ENCODE results near the gene PBX1. TPM values are rescaled to one million over a fixed set of nuclear protein-coding genes. Genes with fewer than 3 reads are reported as not detected.

The PBX1 gene
- total and polyA plus RNA-seq, 2 of the 4 experiments (the other 2 are of a cell fraction): 13.9 to 17.9 TPM

DNA sequence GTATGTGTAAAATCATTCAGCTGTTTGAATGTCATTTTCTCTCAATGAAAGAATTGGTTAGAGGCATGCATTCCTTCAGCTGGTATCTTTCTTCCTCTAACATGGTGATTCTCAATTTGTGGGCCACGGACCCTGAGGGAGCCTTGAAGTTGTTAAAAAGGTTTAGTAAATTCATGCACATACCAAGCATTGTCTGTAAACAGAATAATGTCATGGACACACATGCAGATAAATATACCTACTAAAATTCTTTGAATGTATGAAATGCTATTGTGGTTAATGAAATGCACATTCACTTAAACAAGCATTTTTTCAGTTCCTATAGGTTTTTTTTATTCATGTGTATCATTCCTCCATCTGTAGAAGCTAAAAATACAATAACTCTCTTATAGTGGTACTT, 65.4 kb downstream of the PBX1 start (continued):
- TF ChIP-seq, protein P1, sequence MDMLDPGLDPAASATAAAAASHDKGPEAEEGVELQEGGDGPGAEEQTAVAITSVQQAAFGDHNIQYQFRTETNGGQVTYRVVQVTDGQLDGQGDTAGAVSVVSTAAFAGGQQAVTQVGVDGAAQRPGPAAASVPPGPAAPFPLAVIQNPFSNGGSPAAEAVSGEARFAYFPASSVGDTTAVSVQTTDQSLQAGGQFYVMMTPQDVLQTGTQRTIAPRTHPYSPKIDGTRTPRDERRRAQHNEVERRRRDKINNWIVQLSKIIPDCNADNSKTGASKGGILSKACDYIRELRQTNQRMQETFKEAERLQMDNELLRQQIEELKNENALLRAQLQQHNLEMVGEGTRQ (IDR thresholded peaks at IDR 0.05; ENCODE audit: low read depth, low read length): no peak

DNA sequence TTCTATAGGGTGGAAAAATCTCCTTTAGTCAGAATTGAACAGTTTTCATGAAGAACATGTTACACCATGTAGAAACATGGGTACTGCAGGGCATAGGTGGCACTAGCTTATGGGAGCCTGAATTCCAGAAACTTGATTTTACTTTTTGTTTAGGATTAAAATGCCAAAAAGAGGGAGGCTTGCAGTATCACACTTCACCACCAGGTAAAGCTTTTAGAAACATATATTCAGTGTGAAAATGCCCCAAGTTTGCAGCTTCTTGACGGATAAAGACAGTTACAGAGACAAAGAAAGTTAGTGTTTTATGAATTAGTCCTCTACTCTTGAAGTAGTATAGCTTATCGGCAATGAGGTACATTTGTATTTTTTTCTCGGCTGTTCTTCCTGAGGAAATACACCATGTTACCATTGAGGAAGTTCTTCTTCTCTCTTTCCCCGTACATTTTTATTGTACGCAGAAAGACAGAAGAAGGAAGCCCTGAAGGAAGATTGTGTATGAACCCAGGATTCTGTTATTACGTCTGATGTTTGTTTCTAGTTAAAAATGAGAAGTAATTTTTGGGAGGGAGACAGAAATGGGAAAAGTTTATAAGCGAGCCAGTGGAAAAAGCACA, 66.1 kb downstream of the PBX1 start:
- H2BK120ac ChIP-seq (ENCODE audit: low read depth, low read length): no peak overlapping the region
- peaks cover 2% of the 10 kb centered on the region; the same call in 1 of the 2 replicates for H3K9me1 ChIP-seq (ENCODE audit: insufficient read depth, low read length)
- H2AK5ac ChIP-seq (ENCODE audit: low read depth, low read length): no peak overlapping the region
- H4K5ac ChIP-seq (ENCODE audit: low read depth, low read length): no peak overlapping the region
- no peak overlapping the region for H3K56ac ChIP-seq (ENCODE audit: extremely low read depth, insufficient read depth, low read length)
- H4K20me1 ChIP-seq (ENCODE audit: insufficient read depth, low read length): no peaks in the 10 kb centered on the region
- peaks cover 14% of the 10 kb centered on the region for H3K36me3 ChIP-seq (ENCODE audit: control insufficient read depth, insufficient read depth, low read length)
- H3K27me3 ChIP-seq (ENCODE audit: control insufficient read depth, insufficient read depth, low read length): no peaks in the 10 kb centered on the region
- POLR2A ChIA-PET (ENCODE audit: unreplicated experiment): no interaction called here
- no peak overlapping the region for H3K23ac ChIP-seq (ENCODE audit: low read depth, low read length)
- no peak overlapping the region for H3K9ac ChIP-seq (ENCODE audit: low read depth, low read length)
- dilution Hi-C loops (cut with HindIII; ENCODE audit: low sequenced_read_pairs, unreplicated experiment): no loop called here
- DNase-seq (no peak), ATAC-seq (ENCODE audit: low read depth) (0 out of 2 replicates have a peak, but pooled peaks have one; percentile 42)
- H2BK20ac ChIP-seq (ENCODE audit: low read depth, low read length): no peak overlapping the region
- in situ Hi-C loops (cut with MboI; ENCODE audit: low sequenced_read_pairs): no loop called here
- H2BK5ac ChIP-seq (ENCODE audit: low read depth, low read length, poor library complexity, severe bottlenecking): no peak overlapping the region
- peak; percentile 24; the same call in 1 of the 2 replicates for TF ChIP-seq RAD21 (IDR thresholded peaks at IDR 0.05; ENCODE audit: low read length)
- no peak for TF ChIP-seq CEBPB (IDR thresholded peaks at IDR 0.05; ENCODE audit: low read depth, low read length)
- TF ChIP-seq FOS (IDR thresholded peaks at IDR 0.05; ENCODE audit: low read depth, low read length): no peak
- TF ChIP-seq, protein P2, sequence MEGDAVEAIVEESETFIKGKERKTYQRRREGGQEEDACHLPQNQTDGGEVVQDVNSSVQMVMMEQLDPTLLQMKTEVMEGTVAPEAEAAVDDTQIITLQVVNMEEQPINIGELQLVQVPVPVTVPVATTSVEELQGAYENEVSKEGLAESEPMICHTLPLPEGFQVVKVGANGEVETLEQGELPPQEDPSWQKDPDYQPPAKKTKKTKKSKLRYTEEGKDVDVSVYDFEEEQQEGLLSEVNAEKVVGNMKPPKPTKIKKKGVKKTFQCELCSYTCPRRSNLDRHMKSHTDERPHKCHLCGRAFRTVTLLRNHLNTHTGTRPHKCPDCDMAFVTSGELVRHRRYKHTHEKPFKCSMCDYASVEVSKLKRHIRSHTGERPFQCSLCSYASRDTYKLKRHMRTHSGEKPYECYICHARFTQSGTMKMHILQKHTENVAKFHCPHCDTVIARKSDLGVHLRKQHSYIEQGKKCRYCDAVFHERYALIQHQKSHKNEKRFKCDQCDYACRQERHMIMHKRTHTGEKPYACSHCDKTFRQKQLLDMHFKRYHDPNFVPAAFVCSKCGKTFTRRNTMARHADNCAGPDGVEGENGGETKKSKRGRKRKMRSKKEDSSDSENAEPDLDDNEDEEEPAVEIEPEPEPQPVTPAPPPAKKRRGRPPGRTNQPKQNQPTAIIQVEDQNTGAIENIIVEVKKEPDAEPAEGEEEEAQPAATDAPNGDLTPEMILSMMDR (conservative IDR thresholded peaks at IDR 0.05; ENCODE audit: low read depth, low read length): peak; percentile 38
- BruUV-seq (replicated peaks): no TSS peak
- CTCF ChIA-PET: interaction anchor here (0.6 to 1.5 kb wide), 7 partner anchors 9 to 171 kb away, joined by 3 to 4 read pairs (median 3); no protein-coding TSS in a partner anchor
- no CpG with 5 or more reads among the region's 7 CpGs for WGBS, 2 experiments (ENCODE audit: extremely low coverage in 2 of 2, insufficient read length in 1 of 2)
- no peak overlapping the region for H3K4ac ChIP-seq (ENCODE audit: low read depth, low read length)
- H3K4me3 ChIP-seq (ENCODE audit: insufficient read depth, low read depth, low read length): no peak overlapping the region
- H3K79me1 ChIP-seq (ENCODE audit: low read depth in 1 of 2, low read length in 2 of 2): peaks cover 3 to 11% of the 10 kb centered on the region in 2 experiments; a peak in 2 of 4 replicates
- no peak overlapping the region for H4K8ac ChIP-seq (ENCODE audit: low read depth in 2 of 2, low read length in 2 of 2)
- intact Hi-C loops (cut with micrococcal nuclease): loop anchor here (5.0 kb wide), 1 partner anchor 803 kb away; no protein-coding TSS in a partner anchor
- H3K27ac ChIP-seq (ENCODE audit: insufficient read depth, low read length): no peak overlapping the region
- no peak overlapping the region for H2AFZ ChIP-seq (replicated peaks; ENCODE audit: low read length, poor library complexity)
- H3K4me1 ChIP-seq (ENCODE audit: control insufficient read depth, insufficient read depth, low read length): peaks cover 7% of the 10 kb centered on the region; the same call in 1 of the 2 replicates
- H3K9me3 ChIP-seq (ENCODE audit: control insufficient read depth, insufficient read depth, low read length): no peaks in the 10 kb centered on the region
- H3K18ac ChIP-seq (ENCODE audit: low read depth, low read length): no peak overlapping the region
- no peak overlapping the region for H3K4me2 ChIP-seq (ENCODE audit: low read depth, low read length)
- no peak overlapping the region; the same call in 1 of the 2 replicates for H4K91ac ChIP-seq (ENCODE audit: insufficient read depth, low read depth, low read length)
- no peak overlapping the region for H2BK15ac ChIP-seq (ENCODE audit: low read depth, low read length)
- H3K14ac ChIP-seq (replicated peaks; ENCODE audit: low read depth, low read length): no peak overlapping the region
- no peak overlapping the region for H2AK9ac ChIP-seq (replicated peaks; ENCODE audit: low read depth, low read length, poor library complexity)
